HT1080 (cell line): ENCODE measurements around the gene REELD1. TPM values are rescaled to one million over a fixed set of nuclear protein-coding genes. Genes with fewer than 3 reads are reported as not detected.

ENCODE experiments used
- DNase-seq: peaks from one replicate; pipeline ENCODE4 v3.0.0-alpha.2; 2015; ENCODE audit warnings: low read depth
- total RNA-seq: library from RNA; depleted of rRNA; stranded (reverse); fragments of >200 nt; shearing (Covaris generic); gene quantifications from 2 replicates; pipeline ENCODE4 v1.2.3, GENCODE V29; 2014

The REELD1 gene
- total RNA-seq, 1 experiment from 2014 or later, result not detected

DNA sequence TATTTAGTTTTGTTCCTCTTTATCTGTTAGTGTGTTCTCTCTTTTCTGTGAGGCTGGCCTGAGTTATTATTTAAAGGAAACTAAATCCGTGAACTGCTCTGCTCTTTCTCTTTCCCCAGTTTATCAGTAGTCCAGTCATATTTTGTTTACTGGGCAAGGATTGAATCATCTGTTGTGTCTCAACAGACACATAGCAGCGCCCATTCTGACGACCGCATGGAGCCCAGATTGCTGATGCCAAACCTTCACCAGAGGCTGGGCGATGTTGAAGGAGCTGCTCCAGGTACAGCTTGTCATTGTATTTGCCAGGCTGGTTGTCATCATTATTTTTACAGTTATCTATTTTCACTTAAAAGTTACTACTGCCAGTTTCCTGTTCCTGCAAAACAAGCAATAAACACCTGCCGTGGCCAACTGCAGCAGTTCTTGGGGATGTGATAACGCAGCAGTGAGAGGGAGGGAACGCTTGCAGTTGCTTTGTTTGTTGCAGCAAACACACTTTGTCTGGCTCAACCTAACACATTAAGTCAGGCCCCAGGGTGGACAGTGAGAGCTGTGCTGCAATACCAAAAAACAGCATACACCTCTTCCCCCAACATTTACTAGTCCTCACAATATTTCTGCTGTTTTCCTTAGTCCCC, 10.1 kb downstream of the REELD1 start:
- DNase-seq, result no peak

DNA sequence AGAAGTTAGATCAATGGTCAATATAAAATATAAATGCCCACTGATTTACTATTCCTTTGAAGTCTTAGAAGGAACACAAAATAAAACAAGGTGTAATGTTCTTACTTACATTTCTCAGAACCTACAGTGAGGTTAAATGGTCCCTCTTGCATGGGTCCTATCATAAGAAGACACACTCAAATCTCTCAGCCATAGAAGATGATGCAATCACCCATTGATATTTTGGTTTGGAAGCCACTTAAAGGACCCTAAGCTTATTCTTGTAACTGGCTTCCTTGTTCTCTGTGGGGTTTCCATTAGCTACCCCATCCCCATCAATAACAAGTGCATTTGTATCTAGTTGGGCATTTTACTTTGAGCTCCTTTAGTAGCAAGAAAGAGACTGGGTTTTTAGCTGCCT, 15.1 kb downstream of the REELD1 start:
- no peak for DNase-seq

DNA sequence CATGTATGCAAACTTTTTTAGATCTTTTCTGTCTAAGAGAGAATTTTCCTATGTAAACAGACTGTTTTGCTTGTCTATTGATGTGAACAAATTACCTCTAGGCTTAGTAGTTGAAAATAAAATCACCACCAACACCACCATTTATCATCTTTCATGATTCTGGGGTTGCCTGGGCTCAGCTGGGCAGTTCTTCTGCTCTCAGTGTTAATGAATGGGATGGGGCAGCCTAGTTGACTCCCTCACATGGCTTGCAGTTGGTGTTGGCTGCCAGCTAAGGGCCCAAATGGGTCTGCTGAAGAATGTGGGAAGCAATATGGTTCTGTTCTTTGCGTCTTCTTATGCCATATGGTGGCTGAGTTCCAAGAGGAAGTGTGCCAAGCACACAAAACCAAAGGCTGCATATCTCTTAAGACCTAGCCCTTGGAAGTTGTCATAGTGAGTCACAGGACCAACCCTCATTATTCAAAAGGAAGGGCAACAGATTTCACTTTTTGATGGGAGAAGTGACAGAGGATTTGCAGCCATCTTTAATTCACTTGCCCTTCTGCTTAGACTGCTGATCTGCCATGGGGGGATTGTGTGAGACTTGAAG, 17.9 kb downstream of the REELD1 start:
- peak; percentile 82 for DNase-seq

DNA sequence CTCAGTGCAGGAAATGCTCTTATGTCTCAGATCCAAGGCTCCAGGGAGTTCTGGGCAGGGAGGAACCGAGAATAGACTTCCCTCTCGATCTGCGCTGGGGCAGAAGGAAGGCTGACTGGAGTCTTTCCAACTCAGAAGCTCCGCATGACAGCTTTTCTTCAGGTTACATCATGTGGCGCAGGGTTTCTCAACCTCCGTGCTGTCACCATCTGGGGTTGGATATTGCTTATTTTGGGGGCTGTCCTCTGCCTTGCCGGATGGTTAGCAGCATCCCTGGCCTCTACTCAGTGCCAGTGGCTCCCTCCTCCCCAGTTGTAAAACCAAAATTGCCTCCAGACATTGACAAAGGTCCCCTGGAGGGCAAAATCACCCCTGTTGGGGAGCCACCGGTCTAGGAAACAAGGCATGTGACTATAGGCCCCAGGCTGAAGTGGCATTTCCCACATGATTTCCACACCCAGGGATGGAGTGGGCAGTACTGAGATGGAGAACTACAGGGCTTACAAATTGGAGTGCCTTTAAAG, 21.4 kb downstream of the REELD1 start:
- no peak for DNase-seq

DNA sequence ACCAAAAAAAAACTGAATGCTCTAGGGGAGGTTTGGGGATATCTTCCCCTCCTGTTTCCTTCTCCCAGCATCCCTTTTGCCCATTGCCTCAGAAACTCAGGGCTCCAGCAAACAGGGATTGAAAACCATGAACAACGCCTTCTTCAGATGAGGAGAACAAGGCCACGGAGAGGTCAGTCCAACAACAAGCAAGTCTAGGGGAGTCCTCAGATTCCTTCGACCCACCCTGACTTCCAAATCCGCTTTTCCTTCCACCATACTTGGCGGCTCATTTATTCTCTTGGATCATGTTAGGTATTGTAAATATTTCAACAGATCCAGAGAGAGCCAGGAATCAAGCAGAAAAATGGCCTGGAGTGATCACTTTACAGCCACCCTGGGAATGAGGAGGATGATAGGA, 21.9 kb downstream of the REELD1 start:
- no peak for DNase-seq

DNA sequence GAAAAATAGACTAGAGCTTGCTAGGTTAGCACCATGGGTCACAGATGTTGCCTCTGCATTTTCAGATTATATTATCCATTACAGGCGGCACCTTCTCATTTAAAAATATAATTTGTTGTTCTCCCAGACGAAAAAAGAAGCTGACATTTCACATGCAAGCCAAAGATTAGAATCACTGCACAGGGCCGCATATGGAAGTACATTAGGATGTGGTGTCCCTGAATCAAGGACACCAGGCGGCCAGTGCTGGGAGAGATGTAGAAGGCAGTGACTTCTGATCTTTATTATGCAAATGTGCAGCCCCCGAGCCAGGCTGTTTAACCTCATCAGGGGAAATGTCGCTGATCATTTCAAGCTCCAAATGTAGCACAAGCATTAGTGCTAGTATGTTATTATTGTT, 22.8 kb downstream of the REELD1 start:
- no peak for DNase-seq

DNA sequence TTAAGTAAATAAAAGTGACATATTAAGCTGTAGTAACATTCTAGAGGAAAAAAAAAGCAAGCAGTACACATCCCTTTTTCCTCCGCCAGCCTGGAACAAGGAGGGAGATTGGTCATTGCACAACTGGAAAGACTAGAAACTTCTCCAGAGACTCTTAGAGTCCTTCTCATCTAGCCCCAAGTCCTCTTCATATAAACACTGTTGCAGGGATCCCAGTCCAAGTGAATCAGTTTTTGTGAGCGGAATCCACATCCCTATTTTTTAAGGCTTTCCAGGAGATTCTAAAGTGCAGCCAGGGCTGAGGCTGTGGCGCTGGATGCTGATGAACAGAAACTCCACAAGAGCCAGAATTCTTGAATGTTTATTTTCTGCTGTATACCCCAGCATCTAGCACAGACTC, 23.8 kb downstream of the REELD1 start:
- DNase-seq, result no peak

DNA sequence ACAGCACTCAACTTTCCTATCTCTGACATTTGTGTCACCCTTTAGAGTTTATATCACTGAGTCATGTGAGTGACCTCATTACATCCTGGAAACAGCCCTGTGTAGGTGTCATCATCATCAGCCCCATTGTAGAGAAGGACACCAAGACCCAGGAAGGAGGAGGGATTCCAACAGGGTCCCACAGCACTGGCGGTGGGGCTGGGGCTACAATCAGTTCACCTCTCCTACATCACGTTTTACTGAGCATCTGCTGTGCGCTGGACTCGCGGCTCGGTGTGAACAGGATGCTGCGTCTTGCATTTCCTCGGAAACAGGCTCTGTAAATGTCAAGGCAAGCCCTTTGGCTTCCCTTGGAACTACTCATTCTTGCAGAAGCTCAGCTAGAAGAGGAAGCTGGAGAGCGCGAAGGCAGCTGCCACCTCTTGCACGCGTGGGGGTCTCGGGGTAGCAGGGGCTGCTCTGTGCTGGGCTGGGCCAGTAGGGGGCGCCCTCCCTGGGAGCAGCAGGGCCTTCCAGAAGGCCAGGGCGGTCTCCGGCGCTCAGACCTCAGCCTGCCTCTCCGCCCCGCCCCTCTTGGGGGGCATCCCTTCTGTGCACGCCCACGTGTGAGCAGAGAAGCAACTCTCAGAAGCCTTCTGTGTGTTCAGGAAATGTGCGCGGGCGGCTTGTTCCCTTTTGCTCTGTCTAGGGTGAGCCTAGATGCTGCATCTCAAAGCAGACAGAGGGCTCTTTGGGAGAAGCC, 29.0 kb downstream of the REELD1 start:
- peak; percentile 52 for DNase-seq

DNA sequence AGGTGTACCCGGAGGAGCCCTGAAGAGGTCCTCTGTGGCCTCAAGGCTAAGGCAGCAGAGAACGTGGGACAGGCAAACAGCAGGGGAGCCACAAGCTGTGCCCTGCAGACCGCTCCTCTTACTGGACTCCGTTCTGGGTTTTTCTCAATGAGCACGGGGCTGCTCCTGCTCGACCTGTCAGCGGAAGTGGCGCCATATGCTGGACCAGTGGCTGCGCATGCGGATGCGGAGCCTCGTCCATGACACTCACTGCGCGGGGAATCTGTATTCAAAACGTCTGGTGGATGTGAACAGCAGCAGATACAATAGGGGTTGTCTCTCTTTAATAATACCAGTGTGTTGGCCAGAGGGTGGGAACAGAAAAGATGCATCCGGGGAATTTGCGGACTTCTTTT, 29.5 kb downstream of the REELD1 start:
- DNase-seq, result no peak

DNA sequence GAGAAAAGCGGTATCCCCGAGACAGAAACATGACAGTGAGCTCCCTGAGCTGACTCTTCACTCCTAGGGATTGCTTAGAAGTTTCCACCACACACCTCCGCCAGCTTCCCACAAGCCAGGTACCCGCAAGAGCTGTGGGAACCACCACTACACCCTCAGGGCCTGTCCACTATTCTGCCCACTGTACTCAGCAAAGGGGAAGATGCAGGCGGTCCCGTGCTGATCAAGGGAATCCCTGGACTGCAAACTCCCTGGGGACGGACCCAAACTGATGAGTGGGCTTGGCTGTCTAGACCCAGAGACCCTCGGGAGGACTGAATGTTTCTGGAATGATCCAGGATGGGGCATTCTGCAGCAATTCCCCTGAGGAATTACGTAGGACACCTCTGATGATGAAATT, 30.2 kb downstream of the REELD1 start:
- DNase-seq, result no peak

DNA sequence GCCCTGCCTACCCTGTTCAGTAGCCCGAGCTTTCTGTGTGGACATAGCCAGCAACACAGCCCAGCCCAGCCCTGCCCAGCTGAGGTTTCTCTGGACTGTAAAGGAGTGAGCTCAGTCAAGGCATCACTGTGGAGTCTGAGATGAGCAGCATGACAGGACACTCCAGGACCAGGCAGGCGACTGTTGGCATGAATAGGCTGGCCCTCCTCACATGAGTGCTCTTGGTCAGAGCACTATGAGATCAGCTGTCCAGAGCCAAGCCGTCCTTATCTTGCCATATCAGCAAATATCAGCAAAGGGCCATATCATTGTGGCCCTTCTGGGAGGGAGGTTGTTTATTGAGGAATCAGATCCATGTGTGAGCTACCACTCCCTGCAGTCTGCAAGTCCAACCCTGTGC, 30.9 kb downstream of the REELD1 start:
- no peak for DNase-seq

DNA sequence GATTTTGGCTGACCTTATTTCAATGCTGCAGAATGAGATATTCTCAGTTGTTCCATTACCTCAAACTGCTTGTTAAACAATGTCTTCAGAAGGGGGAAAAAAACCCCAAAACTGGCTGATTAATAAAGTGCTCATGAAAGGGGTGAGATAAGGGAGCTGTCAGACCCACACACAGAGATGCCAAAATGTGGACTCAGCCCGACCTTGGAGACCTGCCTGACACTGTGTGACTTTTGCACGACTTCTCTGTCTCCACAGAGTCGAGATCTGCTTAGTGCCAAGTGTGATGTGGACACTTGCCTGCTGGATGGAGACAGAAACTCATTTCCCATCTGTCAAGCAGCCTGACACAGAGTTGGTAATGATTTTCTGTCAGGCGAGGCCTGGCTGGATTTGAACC, 31.5 kb downstream of the REELD1 start:
- DNase-seq, result no peak

DNA sequence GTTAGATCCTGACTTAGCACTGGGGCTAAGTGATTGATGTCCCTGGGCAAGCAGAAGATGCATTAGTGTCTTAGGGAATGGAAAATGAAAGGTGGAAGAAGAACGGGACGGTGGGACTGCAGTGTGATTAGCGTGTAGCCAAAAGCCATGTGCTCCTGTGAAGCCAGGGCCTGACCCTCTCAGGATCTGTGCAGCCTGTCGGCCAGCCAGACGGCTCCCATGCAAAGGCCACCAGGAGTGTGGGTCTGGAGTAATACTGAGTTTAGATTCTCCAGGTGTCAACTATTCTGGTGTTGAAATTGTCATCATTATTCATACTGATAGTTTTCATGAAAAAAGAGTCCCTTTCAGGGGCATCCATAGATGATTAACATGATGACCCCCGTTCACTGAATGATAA, 32.0 kb downstream of the REELD1 start:
- no peak for DNase-seq

DNA sequence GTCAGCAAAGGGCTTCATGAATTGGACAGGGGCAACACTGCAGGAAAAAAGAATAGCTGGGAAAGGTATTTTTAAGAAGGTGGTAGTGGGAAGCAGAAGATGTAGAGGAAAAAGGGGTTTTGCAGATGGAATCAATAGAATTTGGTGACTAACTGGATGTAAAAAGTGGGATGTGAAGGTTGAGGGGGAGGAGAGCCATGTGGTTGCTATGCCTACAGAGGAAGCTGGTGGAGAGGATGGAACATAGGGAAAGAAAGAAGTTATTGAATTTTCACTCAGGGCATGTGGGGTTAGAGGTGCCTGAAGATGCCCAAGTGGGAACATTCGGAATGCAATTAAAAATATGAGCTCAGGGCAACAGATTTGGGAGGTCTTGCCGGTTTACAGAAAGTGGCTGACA, 33.0 kb downstream of the REELD1 start:
- DNase-seq, result no peak

DNA sequence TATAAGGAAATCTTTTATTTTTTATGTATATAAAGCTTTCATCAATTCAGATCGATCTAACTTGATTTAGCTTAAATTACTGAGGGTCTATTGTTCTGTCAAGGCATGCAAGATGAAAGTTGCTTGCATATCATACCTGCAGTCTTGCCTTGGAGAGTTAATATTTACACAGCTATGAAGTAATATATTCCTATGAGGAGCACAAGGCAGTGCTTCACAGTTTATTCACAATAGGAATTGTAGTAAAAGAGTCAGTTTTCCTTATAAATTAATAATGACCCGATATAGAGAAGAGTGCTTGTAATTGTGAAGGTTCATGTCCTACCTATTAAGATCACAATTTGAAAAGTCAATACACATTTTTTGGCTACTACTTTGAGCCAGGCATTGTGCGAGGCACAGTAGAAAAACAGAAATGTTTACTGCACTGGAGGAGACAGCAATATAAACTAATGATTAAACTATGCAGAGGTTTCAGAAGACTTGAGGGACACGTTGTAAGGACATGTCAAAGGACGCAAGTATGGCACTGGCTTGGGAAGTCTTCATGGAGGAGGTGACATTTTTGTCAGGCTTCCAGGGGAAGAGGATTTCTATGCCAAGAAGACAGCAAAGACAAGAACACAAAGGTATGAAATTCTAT, 38.8 kb downstream of the REELD1 start:
- no peak for DNase-seq

DNA sequence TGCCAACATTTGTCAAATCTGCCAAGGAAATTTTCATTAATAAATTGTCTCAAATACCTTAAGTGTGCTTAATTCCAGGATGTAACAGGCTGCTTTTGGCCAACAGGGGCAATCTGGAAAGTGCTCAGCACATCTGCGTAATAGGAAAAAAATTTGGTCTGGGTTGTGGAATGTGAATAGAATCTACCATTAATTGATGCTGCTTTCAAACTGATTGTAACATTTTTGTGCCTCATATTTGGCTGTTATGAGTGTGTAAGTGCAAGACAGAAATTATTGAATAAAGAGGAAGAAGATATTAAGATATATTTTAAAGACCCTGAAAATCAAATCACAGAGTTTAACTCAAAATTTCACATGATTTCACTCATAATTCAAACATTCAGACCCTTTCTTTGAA, 41.1 kb downstream of the REELD1 start:
- DNase-seq, result peak; percentile 35

DNA sequence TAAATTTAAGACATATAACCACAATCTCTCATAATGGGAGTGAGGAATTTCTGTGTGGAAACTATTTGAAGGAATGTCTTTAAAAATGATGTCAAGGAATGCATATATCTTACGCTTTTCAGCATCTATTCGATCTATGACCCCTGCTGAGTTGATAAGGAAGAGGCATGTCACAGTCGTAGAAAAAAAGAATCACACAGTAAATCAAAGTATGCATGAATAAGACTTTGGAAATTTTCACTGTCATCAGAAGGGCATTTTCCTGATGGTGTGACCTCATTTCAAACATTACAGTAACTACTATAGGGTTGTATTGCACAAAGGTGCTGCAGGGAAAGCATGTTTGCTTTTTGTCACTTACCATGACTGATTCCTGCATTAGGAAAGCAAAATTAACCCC, 41.5 kb downstream of the REELD1 start:
- peak; percentile 68 for DNase-seq

DNA sequence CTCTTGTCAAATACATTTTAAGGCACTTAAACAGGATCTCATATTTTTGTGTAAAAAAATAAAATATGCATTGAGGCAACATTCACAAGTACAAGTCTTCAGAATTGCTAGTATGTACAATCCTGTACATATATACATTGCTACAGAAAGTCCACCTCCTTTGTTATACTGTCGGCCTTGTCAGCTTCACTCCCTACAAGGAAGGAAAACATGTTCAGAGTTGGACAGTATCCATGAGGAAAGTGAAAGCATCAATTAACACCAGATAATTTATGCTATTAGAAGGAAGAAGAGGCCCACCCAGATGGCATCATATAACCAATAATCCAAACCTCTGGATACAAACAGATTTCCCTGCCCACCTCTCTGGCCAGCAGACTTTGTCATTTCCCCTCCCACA, 42.0 kb downstream of the REELD1 start:
- no peak for DNase-seq

DNA sequence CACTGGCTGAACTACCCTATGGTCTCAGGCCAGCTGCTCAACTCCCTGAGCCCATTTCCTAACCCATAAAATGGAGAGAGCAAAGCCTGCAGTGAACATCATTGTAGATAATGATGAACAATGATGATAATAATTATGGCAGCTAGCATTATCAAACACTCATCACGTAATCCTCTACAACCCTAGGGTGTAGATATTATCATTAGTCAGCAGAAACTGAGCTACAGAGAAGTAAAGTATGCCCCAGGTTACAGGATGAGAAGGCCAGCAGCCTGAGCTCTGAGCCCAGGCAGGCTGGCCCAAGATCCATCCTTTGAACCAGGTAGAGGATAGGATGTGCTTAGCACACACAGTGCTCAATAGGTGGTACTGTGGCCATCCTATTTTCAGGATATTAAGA, 43.2 kb downstream of the REELD1 start:
- no peak for DNase-seq

DNA sequence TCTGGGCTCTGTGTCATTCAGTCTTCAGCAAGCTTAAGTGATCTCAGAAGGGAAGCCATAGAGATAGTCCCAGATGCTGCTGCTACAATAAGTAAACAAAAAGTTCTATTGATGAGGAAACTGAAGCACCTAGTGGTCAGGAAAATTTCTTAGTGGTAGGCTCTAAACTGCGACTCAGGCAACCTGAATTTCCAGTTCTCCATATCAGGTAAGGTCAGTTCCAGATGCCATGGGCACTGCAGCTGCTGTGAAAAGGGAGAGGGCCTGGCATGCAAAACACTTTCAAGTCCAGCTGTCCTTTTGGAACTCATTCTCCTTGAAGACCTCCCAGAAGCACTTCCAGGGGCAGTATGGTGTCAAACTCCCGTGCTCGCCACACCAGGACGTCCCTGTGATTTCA, 46.2 kb downstream of the REELD1 start:
- DNase-seq, result no peak

DNA sequence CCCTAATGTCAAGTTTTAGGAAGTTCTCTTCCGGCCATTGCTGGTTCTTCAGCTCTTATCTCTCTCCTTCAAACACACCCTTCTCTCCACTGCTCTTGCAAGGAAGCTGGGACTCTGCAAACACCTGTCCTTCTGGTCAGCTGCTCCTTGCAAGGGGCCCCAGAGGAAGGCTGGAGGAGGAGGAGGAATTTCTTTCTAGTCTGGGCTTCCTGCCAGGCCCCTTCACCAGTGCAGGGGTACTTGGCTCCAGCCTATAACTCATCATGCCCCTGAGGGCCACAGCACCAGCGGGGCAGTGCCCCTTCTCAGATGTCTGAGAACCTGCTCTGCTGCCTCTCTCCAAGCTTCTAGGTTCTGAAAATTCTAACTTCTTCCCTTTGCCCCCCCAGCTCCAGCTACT, 46.7 kb downstream of the REELD1 start:
- DNase-seq, result peak; percentile 7

DNA sequence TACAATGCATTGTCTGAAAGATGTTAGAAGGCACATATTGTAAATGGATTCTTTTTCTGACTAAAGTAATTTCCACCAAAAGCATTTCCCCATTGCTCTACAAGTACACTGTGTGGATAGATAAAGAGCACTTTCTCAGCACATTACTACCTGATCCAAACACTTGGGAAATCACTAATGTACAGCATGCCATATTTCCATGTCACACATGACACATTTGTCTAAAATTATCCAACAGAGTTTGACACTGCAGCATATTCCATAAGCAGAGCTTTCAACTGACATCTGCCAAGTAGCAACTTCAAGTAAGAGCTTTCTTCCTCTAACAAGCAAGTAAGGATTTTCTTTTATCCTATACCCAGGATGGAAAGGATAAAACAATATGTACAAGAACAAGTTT, 49.5 kb downstream of the REELD1 start:
- DNase-seq, result no peak
